Esophagus squamous epithelium (tissue), 5 donors: ENCODE measurements around the gene AUTS2. TPM values are rescaled to one million over a fixed set of nuclear protein-coding genes. Genes with fewer than 3 reads are reported as not detected.
A peak's percentile ranks its signal among the peaks of the same experiment; 100 is the strongest.

Experiments used
- DNase-seq: peaks from one replicate; lab custom pipeline; 2025; lab: John Stamatoyannopoulos, UW
- H3K27ac ChIP-seq, 4 donors: fragments of 200-600 bp; sonication (generic); one replicate each; pipeline ENCODE4 v1.5.1; 2016 to 2019; ENCODE audit warnings: mild to moderate bottlenecking in 1 of 4
- H3K27me3 ChIP-seq, 4 donors: fragments of 200-600 bp; sonication (generic); 1 replicate in 3 of 4; 2 replicates in 1 of 4; pipeline versions ENCODE4 v1.5.1 to v1.6.0; 2017 to 2021; ENCODE audit warnings: antibody characterized with exemption in 1 of 4
- H3K36me3 ChIP-seq, 3 donors: fragments of 200-600 bp; sonication (generic); one replicate each; pipeline ENCODE4 v1.5.1; 2016 to 2019
- H3K4me1 ChIP-seq, 3 donors: fragments of 200-600 bp; sonication (generic); one replicate each; pipeline ENCODE4 v1.5.1; 2017 to 2019
- H3K4me3 ChIP-seq, 4 donors: fragments of 200-600 bp; sonication (generic); 1 replicate in 3 of 4; 2 replicates in 1 of 4; pipeline ENCODE4 v1.5.1; 2016 to 2019; ENCODE audit warnings: mild to moderate bottlenecking in 2 of 4, moderate library complexity in 1 of 4
- H3K9me3 ChIP-seq, 3 donors: fragments of 200-600 bp; sonication (generic); one replicate each; pipeline ENCODE4 v1.5.1; 2016 to 2019
- POLR2A ChIP-seq, 4 donors: fragments of 450-650 bp; IDR thresholded peaks; one replicate each; pipeline ENCODE4 v1.6.1; 2017; ENCODE audit warnings: antibody characterized with exemption in 4 of 4, mild to moderate bottlenecking in 4 of 4, moderate library complexity in 3 of 4
- WGBS, 2 donors: methylation state at CpG; one replicate each; pipeline ENCODE4 v1.1.5; 2018; 5-methylcytosine and 5-hydroxymethylcytosine counted together
- intact Hi-C: fragments of 100-400 bp; cut with DNase I; formaldehyde crosslinking; loops from one replicate; pipeline ENCODE4 v1.15.0; 2022
- total RNA-seq, 4 donors: library from RNA; depleted of rRNA; stranded (reverse); fragments of >200 nt; gene quantifications; one replicate each; pipeline ENCODE4 v1.1.0, GENCODE V29; 2016
- TF ChIP-seq, protein P1 (sequence below), 6 experiments: fragments of 450-650 bp in 4 of 6; fragments of 200-600 bp in 2 of 6; sonication (generic) in 2 of 6; IDR thresholded peaks; one replicate each; pipeline ENCODE4 v1.5.1; 2016 to 2019; ENCODE audit warnings: antibody characterized with exemption in 6 of 6, mild to moderate bottlenecking in 4 of 6, moderate library complexity in 4 of 6
- donor health status: DM: yes; HTN: yes; CAD: no.

AUTS2 gene
- total RNA-seq, 4 donors from 2014 or later, result 9.5 to 36.2 (median 23.0) TPM

GRCh38 chr7:69673074-69673473 is 74.8 kb downstream of the AUTS2 start:
- Histone ChIP-seq H3K27me3 (no peaks in the 10 kb centered on the region), H3K9me3 (no peaks in the 10 kb centered on the region), H3K4me3 (no peak overlapping the region), H3K4me1 (peaks cover 6 to 62% (median 18%) of the 10 kb centered on the region in 3 donors), H3K27ac (no peak overlapping the region), H3K36me3 (no peaks in the 10 kb centered on the region)
- DNase-seq, result no peak
- 88 to 89% methylated on average over 2 of the region's 2 CpGs for WGBS, 2 donors
- intact Hi-C loops, result no loop called here
- TF ChIP-seq POLR2A (IDR thresholded peaks at IDR 0.05), result no peak
- TF ChIP-seq, protein P1, sequence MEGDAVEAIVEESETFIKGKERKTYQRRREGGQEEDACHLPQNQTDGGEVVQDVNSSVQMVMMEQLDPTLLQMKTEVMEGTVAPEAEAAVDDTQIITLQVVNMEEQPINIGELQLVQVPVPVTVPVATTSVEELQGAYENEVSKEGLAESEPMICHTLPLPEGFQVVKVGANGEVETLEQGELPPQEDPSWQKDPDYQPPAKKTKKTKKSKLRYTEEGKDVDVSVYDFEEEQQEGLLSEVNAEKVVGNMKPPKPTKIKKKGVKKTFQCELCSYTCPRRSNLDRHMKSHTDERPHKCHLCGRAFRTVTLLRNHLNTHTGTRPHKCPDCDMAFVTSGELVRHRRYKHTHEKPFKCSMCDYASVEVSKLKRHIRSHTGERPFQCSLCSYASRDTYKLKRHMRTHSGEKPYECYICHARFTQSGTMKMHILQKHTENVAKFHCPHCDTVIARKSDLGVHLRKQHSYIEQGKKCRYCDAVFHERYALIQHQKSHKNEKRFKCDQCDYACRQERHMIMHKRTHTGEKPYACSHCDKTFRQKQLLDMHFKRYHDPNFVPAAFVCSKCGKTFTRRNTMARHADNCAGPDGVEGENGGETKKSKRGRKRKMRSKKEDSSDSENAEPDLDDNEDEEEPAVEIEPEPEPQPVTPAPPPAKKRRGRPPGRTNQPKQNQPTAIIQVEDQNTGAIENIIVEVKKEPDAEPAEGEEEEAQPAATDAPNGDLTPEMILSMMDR (IDR thresholded peaks at IDR 0.05), result no peak

DNA sequence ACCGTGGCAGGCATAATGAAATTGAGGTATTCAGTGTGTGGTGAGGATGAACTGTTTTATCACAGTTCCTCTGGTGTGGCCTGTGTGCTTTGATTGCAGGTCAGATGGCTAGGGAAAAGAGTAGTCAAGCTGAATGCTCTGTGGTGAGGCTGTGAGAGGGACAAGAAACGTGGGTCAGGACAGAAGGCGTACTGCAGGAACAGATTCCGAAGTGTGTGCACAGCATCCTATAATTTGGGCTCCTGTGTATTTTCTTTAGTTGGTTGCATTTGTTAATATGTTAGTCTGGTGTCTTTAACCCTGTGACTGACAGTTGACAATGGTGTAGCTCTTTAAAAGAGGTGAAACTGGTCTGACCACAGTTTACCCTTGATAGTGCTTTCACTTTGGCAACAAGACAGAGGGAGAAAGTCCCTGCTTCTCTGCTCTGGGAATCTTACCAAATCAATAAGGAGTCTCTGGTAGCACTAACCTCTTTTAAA is 76.5 kb downstream of the AUTS2 start:
- H3K4me1 ChIP-seq, result peaks cover 14 to 75% (median 25%) of the 10 kb centered on the region in 3 donors

DNA sequence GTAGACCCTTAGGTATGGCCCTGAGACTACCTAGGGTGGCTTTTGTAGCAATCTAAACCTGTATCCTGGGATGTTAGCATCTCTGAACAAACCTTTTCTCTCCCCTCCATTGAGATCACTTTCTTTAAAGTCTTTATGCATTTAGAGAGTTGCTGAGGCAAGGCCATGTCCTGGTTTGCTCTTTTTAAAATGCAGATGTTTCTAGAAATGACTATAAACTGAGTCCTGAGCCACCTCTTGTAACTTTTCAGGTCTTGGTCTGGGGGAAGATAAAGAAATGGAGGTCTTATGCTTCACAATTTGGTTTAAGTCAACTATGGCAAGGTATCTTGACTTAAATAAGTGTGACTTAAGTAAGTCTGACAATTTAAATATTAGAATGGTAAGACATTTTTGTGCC is 78.0 kb downstream of the AUTS2 start:
- Histone ChIP-seq H3K9me3 (no peaks in the 10 kb centered on the region), H3K4me1 (peaks cover 10 to 60% (median 21%) of the 10 kb centered on the region in 3 donors), H3K4me3 (no peak overlapping the region), H3K27ac (no peak overlapping the region), H3K36me3 (no peaks in the 10 kb centered on the region), H3K27me3 (no peaks in the 10 kb centered on the region)
- DNase-seq, result no peak
- TF ChIP-seq, protein P1 (IDR thresholded peaks at IDR 0.05), result no peak
- TF ChIP-seq POLR2A (IDR thresholded peaks at IDR 0.05), result no peak
- intact Hi-C loops, result no loop called here

More for the DNA sequence above, 76.5 kb downstream of the AUTS2 start:
- intact Hi-C loops, result no loop called here
- no peak overlapping the region for H3K27ac ChIP-seq
- no peaks in the 10 kb centered on the region for H3K27me3 ChIP-seq
- H3K9me3 ChIP-seq, result no peaks in the 10 kb centered on the region
- 55 to 67% methylated on average over 4 of the region's 4 CpGs for WGBS, 2 donors
- DNase-seq, result no peak
- H3K4me3 ChIP-seq, result no peak overlapping the region
- TF ChIP-seq, protein P1 (IDR thresholded peaks at IDR 0.05), result no peak
- no peak for TF ChIP-seq POLR2A (IDR thresholded peaks at IDR 0.05)
- no peaks in the 10 kb centered on the region for H3K36me3 ChIP-seq

GRCh38 chr7:69677054-69677852 is 79.0 kb downstream of the AUTS2 start:
- intact Hi-C loops, result no loop called here

More at GRCh38 chr7:69677054-69677852, 79.0 kb downstream of the AUTS2 start:
- H3K27me3 ChIP-seq, result no peaks in the 10 kb centered on the region
- H3K36me3 ChIP-seq, result no peaks in the 10 kb centered on the region
- WGBS, 2 donors, result 36 to 66% methylated on average over 4 of the region's 4 CpGs
- DNase-seq, result no peak
- no peaks in the 10 kb centered on the region for H3K9me3 ChIP-seq
- no peak for TF ChIP-seq POLR2A (IDR thresholded peaks at IDR 0.05)
- TF ChIP-seq, protein P1 (IDR thresholded peaks at IDR 0.05), result peak in 1 of 6 experiments; percentile 15
- H3K27ac ChIP-seq, result peak overlapping the region in 2 of 4 donors; percentile 31 to 53
- H3K4me1 ChIP-seq, result peaks cover 10 to 53% (median 21%) of the 10 kb centered on the region in 3 donors
- H3K4me3 ChIP-seq, result no peak overlapping the region
